ENCODE results near the gene MACF1.

The MACF1 gene

GRCh38 chr1:39412892-39413291 lies 208.4 kb downstream of the MACF1 start:
- Histone ChIP-seq H3K9me3 (ENCODE audit: severe bottlenecking) (no peaks in the 10 kb centered on the region), H3K4me3 (ENCODE audit: low read depth, low read length) (no peak overlapping the region), H3K36me3 (peaks cover 33% of the 10 kb centered on the region), H3K27ac (no peak overlapping the region), H3K27me3 (ENCODE audit: insufficient read depth, low read depth, severe bottlenecking) (no peaks in the 10 kb centered on the region)
- no peak for DNase-seq
- TF ChIP-seq, protein P1, sequence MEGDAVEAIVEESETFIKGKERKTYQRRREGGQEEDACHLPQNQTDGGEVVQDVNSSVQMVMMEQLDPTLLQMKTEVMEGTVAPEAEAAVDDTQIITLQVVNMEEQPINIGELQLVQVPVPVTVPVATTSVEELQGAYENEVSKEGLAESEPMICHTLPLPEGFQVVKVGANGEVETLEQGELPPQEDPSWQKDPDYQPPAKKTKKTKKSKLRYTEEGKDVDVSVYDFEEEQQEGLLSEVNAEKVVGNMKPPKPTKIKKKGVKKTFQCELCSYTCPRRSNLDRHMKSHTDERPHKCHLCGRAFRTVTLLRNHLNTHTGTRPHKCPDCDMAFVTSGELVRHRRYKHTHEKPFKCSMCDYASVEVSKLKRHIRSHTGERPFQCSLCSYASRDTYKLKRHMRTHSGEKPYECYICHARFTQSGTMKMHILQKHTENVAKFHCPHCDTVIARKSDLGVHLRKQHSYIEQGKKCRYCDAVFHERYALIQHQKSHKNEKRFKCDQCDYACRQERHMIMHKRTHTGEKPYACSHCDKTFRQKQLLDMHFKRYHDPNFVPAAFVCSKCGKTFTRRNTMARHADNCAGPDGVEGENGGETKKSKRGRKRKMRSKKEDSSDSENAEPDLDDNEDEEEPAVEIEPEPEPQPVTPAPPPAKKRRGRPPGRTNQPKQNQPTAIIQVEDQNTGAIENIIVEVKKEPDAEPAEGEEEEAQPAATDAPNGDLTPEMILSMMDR (IDR thresholded peaks at IDR 0.05; ENCODE audit: low read depth, low read length), result no peak

GRCh38 chr1:39413902-39414528 lies 209.5 kb downstream of the MACF1 start:
- H3K36me3 ChIP-seq, result peaks cover 36% of the 10 kb centered on the region
- no peak for DNase-seq
- H3K27me3 ChIP-seq (ENCODE audit: insufficient read depth, low read depth, severe bottlenecking), result no peaks in the 10 kb centered on the region
- no peaks in the 10 kb centered on the region for H3K9me3 ChIP-seq (ENCODE audit: severe bottlenecking)
- no peak overlapping the region for H3K4me3 ChIP-seq (ENCODE audit: low read depth, low read length)
- no peak overlapping the region for H3K27ac ChIP-seq
- TF ChIP-seq, protein P1 (IDR thresholded peaks at IDR 0.05; ENCODE audit: low read depth, low read length), result no peak

GRCh38 chr1:39415553-39415952 lies 211.1 kb downstream of the MACF1 start:
- H3K4me3 ChIP-seq (ENCODE audit: low read depth, low read length), result no peak overlapping the region
- TF ChIP-seq, protein P1 (IDR thresholded peaks at IDR 0.05; ENCODE audit: low read depth, low read length), result no peak
- no peak overlapping the region for H3K27ac ChIP-seq
- H3K27me3 ChIP-seq (ENCODE audit: insufficient read depth, low read depth, severe bottlenecking), result no peaks in the 10 kb centered on the region
- H3K9me3 ChIP-seq (ENCODE audit: severe bottlenecking), result no peaks in the 10 kb centered on the region
- peaks cover 35% of the 10 kb centered on the region for H3K36me3 ChIP-seq
- no peak for DNase-seq

DNA sequence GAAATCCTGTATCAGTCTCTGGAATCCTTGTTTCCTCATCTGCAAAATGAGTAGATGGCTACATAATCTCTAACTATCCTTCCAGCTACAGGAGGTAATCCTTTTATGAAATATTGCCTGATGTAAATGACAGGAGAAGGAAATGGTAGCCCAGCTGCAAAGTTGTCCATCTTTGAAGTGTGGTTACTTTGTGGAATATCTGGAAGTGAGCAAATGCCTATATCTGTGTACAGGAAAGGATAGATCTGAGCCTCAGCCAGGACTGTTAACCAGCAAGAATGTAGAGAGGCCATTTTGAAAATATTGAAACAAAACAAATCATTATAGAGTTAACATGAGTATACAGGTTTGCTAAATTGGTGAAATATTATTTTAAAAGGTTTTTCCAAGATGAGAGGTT lies 212.1 kb downstream of the MACF1 start:
- no peaks in the 10 kb centered on the region for H3K9me3 ChIP-seq (ENCODE audit: severe bottlenecking)
- no peaks in the 10 kb centered on the region for H3K27me3 ChIP-seq (ENCODE audit: insufficient read depth, low read depth, severe bottlenecking)
- H3K36me3 ChIP-seq, result peaks cover 25% of the 10 kb centered on the region
- no peak overlapping the region for H3K4me3 ChIP-seq (ENCODE audit: low read depth, low read length)
- H3K27ac ChIP-seq, result no peak overlapping the region
- no peak for DNase-seq
- TF ChIP-seq, protein P1 (IDR thresholded peaks at IDR 0.05; ENCODE audit: low read depth, low read length), result no peak

DNA sequence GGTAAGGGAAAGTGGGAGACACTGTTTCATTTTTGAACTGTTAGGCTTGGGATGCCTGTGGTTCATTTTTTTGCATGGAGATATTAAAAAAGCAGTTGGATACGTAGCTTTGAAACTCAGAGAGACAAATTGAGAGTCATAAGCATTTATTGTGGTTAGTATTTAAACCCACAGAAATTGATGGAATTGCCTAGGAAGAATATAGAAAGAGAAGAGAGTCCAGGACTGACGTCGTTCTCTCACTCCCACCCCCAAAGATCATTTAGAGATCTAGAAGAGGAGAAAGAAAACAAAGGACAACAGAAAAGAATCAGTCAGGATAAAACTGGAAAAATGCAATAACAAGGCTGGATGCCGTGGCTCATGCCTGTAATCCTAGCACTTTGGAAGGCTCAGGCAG lies 213.7 kb downstream of the MACF1 start:
- TF ChIP-seq, protein P1 (IDR thresholded peaks at IDR 0.05; ENCODE audit: low read depth, low read length), result no peak
- H3K9me3 ChIP-seq (ENCODE audit: severe bottlenecking), result no peaks in the 10 kb centered on the region
- DNase-seq, result no peak
- no peak overlapping the region for H3K27ac ChIP-seq
- no peak overlapping the region for H3K4me3 ChIP-seq (ENCODE audit: low read depth, low read length)
- peaks cover 23% of the 10 kb centered on the region for H3K36me3 ChIP-seq
- H3K27me3 ChIP-seq (ENCODE audit: insufficient read depth, low read depth, severe bottlenecking), result no peaks in the 10 kb centered on the region

- no peak for DNase-seq
- Histone ChIP-seq H3K27ac (no peak overlapping the region), H3K27me3 (ENCODE audit: insufficient read depth, low read depth, severe bottlenecking) (no peaks in the 10 kb centered on the region), H3K4me3 (ENCODE audit: low read depth, low read length) (no peak overlapping the region), H3K36me3 (peaks cover 30% of the 10 kb centered on the region), H3K9me3 (ENCODE audit: severe bottlenecking) (no peaks in the 10 kb centered on the region)
- TF ChIP-seq, protein P1 (IDR thresholded peaks at IDR 0.05; ENCODE audit: low read depth, low read length), result no peak
Measured at GRCh38 chr1:39420493-39420892, 216.0 kb downstream of the MACF1 start.
